Activated T-helper 9 cell treated with anti-CD3 and anti-CD28 coated beads, Interleukin-2, amount 50 U/mL, for 16 hours (primary cell): Measurements from ENCODE around the gene CDK2.
"Not testable (repeated sequence)": the region's sequence is repeated elsewhere in the genome, so short reads cannot be mapped to it uniquely, and the experiment has no call there.

Experiments
- DNase-seq: peaks from one replicate; pipeline ENCODE4 v3.0.0-alpha.2; 2020; ENCODE audit warnings: low read depth

CDK2 gene

DNA sequence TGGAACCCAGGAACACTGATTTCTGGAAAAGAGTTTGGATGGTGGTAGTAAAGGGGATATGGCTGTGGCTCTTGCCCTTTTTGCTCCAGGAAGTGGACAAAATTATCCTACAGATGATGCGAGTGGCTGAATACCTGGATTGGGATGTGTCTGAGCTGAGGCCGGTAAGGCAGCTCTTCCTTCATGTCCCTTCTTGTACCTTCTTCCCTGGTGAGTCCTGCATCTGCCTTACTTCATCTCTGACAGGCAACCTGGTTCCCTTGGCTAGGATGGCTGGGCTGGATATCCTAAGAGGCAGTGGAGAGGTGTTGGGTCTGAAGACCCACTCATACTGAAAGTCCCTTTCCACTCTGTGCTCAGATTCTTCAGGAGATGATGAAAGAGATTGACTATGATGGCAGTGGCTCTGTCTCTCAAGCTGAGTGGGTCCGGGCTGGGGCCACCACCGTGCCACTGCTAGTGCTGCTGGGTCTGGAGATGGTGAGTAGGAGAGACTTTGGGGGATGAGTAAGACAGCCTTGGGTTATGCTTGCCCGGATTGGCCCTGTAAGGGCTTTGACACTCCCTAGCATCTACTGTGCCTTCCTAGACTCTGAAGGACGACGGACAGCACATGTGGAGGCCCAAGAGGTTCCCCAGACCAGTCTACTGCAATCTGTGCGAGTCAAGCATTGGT lies 27.7 kb upstream of the CDK2 start:
- no peak for DNase-seq

DNA sequence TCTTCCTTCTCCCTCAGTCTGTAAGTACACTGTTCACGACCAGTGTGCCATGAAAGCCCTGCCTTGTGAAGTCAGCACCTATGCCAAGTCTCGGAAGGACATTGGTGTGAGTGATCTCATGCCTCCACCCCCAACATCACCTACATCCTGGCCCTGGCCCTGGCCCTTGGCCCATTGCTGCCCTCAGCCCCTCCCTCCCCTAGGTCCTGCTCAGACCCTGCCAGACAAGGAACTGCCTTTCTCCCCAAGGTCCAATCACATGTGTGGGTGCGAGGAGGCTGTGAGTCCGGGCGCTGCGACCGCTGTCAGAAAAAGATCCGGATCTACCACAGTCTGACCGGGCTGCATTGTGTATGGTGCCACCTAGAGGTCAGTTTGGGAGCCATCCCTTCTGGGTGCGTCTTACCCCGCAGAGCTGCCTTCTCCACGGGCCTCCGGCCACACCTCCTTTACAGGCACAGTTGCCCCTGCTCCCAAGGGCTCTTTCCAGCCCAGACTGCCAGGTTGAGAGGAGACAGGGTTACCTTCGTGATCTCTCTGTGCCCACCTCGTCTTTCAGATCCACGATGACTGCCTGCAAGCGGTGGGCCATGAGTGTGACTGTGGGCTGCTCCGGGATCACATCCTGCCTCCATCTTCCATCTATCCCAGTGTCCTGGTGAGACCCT lies 26.4 kb upstream of the CDK2 start:
- DNase-seq, result peak; percentile 72

DNA sequence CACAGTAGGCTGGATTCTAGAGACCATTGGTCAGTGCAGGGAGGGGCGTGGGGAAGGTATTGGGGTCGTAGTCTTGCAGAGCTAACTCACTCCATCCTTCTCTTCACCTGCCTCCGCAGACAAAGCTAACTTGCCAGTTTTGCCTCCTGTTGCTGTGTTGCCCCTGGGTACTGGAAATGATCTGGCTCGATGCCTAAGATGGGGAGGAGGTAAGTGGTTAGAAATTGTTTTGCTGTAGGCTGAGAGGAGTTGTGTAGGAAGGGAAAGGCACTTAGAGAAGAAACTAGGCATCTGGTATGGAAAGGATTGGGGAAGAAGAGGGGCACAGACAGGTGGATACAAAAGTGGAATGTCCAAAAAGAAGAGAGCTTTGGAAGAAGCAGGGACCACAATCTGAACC lies 24.6 kb upstream of the CDK2 start:
- DNase-seq, result no peak

DNA sequence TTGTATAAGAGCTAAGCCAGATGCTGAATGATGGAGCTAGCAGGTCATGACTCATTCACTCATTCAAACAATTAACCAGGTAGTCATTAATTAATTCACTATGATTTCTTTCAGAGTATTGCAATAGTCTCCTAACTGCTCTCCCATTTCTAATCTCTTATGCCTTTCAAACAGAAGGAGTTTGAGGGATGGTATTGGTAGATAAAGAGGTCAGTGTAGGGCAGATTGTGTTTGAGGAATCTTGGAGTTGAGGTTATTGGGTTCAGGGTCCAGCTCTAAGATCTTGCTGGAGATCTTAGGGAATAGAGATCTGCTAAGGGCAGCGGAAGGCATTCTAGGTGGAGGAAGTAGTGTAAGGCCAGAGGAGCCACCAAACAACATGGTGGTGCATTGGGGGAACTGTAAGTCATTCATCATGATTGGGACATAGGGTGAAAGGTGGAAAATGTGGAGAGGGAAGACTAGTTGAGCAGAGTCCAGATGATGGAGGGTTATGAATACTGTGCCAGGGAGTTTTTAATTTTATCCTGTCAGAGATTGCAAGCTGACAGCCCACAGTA lies 24.0 kb upstream of the CDK2 start:
- no peak for DNase-seq

DNA sequence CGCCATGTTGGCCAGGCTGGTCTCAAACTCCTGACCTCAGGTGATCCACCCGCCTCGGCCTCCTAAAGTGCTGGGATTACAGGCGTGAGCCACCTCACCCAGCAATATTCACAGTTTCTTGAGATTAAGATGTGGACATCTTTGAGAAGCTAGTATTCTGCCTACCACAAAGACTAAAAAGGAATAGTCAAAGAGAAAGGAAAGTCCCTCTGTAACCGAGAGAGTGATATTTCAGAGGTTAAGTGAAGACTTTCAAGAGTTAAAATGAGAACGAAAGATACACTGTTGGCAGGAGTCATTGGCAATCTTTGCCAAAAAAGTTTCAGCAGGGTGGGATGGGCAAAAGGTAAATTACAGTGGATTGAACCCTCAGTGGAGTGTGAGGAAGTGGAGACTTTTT lies 20.1 kb upstream of the CDK2 start:
- no peak for DNase-seq

DNA sequence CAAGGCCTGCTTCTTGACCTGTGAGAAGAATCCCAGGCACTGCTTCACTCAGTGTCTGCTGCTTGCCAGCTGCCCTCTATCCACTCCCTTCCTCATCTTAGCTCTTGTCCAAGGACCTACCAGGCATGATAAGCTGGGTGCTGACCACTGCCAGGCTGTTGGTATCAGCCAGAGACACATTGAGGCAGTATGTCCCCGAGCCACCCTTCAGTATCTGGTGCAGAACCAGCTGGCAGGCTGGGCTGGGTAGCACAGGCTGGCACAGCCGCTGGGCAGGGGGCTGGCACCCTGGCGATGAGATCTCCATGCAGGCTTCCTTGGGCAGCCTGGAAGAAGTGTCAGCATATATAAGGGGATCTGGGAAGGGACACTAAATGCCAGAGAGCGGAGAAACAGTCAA lies 11.3 kb upstream of the CDK2 start:
- DNase-seq, result no peak

DNA sequence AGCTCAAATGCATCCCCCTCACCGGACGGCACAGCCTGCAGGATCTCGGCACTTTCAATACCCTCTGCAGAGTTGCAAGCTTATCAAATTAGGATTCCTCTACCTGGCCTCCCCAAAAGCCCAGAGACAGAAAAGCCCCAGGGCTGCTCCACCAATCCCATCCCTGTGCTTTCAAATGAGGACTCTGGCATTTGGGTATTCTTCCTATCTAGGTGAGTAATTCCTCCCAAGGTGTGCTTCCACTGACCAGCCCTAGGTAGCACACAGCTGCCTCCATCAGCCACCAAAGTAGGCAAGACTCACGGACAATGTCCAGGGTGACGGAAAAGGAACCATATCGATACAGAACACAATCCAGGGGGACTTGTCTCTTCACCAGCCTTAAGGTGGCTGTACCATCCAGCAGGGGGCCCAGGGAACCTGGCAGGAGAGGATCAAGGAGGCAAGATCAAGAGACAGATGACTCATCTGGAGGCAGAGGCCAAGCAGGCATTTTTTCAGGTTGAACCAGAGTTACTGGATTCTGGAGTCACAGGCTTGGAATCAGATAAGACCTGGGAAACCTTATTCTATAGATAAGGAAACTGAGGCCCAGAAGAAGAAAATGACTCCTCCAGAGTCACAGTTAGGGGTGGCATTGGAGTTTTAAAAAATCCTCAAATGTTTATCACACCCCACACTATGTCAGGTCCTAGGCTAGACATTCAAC lies 10.7 kb upstream of the CDK2 start:
- no peak for DNase-seq

DNA sequence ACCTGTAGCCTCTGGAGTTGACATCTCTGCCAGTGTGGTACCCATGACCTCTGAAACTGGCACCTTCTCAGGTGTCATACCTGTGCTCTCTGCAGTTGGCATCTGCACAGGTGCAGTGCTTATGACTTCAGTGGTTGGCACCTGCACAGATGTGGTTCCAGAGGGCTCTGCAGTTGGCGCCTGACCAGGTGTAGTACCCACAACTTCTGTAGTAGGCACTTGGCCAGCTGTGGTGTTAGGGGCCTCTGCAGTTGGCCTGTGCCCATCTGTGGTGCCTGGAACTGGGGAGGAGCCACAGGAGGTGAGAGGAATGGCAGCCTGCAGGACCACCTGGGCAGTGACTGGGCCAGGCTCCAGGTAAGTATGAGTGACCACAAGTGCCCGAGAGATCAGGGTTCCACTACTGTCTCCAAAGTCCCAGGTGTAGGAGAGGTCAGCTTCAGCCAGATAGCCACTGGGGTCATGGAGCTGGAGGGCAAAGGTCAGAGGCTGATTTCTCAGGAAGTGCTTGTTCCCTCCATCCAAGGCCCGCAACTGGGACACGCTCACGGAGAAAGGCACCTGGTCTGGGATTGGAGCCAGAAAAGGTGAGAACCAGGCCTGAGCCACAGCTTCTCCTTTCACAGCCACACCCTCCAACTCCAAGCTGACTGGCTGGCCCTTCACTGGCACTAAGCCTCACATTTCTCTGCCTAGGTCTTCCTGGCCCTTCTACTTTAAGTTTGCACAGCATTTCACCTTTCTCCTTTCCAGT lies 9.3 kb upstream of the CDK2 start:
- DNase-seq, result no peak

DNA sequence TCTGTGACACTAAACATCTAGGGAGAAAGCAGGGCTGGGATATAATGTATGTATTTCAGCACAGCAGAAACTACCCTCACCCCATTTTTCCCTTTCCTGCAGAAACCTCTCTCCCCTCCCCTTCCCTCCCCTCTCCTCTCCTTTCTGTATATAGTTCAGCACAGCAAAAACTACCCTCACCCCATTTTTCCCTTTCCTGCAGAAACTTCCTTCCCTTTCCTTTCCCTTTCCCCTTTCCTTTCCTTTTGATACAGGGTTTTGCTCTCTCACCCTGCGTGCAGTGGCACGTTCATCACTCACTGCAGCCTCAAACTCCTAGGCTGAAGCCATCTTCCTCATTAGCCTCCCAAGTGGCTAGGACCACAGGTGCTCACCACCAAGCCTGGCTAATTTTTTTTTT lies 2.9 kb upstream of the CDK2 start:
- DNase-seq, result no peak

DNA sequence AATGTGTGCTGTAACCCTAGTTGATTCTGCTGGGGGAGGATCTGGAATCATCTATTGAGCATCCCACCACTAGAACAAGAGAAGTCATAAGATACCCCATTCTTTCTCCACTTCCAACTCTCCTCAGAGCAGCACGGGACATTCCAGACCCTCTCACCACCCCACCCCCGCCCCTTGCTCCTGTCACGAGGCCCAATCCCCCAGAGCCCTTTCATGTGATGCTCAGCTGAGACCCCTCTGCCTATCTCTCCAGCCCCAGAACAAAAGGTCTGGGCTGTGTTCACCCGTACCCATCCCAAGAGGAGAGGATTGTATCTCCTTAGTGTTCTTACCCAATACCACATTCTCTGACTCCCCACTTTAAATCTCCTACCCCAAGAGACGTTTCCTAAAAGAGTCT lies 1.4 kb upstream of the CDK2 start:
- no peak for DNase-seq

DNA sequence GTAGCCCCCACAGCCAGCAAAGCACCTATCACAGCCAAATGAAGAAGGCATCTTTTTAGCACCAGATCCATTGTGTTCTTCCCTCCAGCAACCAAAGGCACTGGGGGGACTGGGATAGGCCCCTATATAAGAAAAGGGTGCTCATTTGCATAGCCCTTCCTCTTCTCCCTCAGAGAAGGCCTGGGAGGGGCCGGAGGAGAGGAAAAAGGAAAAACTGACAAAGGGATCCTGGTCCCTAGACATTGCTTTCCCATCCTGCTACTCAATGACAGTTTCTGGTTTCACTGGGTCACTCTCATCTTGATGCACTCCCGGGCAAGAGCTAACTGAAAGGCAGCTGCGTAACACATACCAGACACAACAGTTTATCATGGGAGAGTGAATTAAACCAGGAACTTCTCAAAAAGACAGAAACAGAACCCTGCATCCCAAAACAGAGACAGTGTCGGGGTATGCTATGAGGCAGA lies 656 bp upstream of the CDK2 start, which contains the start of gene PMEL:
Gene PMEL, minus strand, starts transcription at position 102 of the 467 bp plus-strand sequence. Its CDS starts 31 bp downstream, at position 71.
- no peak for DNase-seq

DNA sequence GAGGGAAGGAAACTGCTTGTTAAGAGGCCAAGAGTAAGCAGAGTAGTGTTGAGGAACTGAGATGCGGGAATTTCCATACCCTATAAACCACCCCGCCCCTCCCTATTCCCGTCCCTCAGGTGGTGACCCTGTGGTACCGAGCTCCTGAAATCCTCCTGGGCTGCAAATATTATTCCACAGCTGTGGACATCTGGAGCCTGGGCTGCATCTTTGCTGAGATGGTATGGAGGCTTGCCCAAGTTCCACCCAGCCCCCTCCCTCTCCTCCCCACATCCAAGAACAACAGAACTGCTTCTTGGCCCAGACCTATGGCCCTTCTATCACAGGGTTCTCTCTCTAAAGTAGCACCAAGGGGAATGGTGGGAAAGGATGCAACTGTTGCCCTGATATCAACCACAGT lies 2.7 kb downstream of the CDK2 start:
- DNase-seq, result no peak

DNA sequence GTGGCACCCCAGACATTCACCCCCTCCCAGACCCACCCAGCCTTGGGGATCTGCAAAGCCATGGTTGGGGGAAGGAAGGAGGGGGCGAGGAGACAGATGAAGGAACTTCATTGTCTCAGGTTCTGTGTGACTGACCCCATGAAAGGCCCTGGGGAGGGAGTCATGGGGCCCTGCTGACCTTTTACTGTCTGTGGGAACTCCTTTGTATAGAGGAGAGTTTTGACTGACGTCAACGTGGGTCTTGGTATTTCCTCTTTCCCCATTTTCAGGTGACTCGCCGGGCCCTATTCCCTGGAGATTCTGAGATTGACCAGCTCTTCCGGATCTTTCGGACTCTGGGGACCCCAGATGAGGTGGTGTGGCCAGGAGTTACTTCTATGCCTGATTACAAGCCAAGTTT lies 4.1 kb downstream of the CDK2 start:
- DNase-seq, result no peak

DNA sequence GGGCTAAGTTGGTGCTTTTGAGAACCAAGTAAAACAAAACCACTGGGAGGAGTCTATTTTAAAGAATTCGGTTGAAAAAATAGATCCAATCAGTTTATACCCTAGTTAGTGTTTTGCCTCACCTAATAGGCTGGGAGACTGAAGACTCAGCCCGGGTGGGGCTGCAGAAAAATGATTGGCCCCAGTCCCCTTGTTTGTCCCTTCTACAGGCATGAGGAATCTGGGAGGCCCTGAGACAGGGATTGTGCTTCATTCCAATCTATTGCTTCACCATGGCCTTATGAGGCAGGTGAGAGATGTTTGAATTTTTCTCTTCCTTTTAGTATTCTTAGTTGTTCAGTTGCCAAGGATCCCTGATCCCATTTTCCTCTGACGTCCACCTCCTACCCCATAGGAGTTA lies 5.4 kb downstream of the CDK2 start:
- no peak for DNase-seq

DNA sequence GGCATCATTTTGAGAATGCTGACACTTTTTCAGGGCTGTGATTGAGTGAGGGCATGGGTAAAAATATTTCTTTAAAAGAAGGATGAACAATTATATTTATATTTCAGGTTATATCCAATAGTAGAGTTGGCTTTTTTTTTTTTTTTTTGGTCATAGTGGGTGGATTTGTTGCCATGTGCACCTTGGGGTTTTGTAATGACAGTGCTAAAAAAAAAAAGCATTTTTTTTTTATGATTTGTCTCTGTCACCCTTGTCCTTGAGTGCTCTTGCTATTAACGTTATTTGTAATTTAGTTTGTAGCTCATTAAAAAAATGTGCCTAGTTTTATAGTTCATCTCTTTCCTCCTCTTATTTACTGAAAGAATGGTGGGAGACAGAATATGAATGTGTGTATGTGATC lies 5.8 kb downstream of the CDK2 start:
- DNase-seq, result no peak

DNA sequence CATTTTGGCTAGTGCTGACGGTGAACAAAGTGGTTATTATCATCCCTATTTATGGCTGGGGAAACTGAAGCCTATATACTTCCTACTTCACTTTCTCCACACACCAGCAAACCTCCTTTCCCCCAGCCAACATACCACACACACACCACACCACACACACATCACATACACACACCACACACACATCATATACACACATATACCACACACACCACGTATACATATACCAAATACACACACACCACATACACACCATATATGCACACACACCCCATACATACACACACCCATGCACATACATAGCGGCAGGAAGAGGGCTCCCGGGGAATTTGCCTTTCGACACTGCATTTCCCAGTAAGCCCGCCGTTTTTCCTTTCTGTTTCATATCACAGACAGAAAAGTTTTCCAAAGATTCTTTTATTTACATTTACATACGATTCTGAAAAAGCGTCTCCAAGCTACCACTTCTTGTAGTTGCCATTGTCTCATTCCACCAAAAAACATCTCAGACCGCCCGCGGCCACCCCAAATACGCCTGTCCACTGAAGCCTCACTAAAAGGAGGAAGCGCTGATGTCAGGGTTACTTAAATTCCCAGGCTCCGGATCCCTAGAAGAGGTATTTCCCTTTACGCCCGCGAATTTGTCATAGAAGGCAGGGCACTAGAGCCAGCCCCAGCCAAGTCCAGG lies 6.4 kb downstream of the CDK2 start:
- no peak for DNase-seq

DNA sequence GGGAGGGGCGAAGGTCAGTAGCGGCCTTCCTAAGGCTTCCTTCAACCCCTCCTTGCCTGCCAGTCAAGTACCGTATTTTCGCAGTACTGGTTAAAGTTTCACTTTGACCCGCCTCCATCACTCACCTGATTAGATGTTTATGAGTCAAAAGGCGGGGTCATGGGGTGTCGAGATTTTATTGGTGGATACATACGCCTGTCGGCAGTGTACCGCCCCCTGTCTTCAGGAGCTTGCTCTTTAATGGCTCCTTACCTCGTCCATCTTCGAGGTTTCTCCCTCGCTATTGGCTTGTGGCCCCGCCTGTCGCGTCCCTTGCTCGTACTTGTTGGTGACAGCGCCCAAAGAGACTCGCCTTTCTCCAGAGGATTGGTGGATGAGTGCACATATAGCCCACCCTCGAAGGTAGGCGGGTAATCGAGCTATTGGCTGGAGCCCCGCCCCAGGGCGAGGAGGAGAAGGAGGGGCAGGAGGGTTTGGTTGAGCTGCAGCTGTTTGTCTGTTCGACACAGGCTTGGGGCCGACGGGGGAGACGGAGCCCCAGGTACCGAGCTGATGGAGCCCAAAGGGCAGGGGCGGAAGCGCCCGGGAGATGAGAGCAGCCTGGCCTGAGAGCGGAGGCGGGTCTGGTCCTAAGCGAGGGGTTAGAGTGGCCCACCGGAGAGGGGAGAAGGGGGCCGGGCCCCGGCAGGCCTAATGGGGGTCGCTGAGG lies 7.1 kb downstream of the CDK2 start, which contains the start of gene RAB5B:
Gene RAB5B, plus strand, starts transcription at position 480 of the 709 bp plus-strand sequence. CDS start 12,883 bp downstream, outside the sequence.
- DNase-seq, result peak; percentile 95

DNA sequence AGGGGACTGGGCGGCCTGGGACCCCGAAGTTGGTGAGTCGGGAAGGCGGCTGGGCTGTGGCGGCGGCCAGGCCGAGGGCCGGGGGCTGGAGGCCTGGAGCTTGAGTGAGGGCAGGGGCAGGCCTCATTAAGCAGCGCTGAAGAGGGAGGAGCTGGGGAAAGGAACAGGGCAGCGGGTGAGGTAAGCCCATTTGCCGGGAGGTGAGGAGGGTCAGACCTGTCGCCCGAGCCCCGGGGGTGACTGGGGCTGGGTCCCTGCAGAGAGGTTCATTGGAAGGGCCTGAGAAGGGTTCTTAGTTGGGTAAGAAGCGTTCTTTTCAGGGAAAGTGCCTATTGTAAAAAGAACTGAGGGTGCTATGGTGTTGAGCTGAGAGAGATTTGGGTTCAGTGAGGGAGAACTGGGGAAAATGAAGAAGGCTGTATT lies 7.7 kb downstream of the CDK2 start:
- DNase-seq, result peak; percentile 16

DNA sequence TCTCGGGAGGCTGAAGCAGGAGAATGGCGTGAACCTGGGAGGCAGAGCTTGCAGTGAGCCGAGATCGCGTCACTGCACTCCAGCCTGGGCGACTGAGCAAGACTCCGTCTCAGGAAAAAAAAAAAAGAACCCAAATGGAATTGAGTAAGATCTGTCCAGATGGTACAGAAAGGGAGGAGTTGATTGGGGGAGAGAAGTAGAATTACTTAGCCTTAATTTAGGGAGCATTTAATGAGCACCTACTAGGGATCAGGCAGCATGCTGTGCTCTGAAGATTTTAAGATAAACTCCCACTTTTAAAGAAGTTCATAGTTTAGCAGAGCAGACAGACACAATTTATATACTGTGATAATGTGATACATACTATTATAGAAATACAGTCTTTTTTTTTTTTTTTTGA lies 11.8 kb downstream of the CDK2 start:
- no peak for DNase-seq

DNA sequence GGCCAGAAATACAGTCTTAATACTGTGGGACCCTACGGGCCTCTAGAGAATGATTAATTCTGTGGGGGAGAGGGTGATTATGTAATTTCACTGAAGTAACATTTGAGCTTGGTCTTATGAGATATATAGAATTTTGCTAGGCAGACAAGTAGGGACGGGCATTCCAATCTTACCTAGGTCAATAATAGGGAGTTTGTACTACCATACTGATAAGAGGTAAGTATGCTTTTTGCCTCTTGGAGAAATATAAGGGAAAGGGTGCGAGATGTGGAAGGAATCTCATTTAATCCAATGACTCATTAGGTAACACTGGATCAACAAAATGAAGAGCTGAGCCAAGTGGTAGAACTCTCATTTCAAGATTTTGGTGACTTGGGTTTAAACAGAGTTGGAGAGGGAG lies 12.4 kb downstream of the CDK2 start:
- no peak for DNase-seq

DNA sequence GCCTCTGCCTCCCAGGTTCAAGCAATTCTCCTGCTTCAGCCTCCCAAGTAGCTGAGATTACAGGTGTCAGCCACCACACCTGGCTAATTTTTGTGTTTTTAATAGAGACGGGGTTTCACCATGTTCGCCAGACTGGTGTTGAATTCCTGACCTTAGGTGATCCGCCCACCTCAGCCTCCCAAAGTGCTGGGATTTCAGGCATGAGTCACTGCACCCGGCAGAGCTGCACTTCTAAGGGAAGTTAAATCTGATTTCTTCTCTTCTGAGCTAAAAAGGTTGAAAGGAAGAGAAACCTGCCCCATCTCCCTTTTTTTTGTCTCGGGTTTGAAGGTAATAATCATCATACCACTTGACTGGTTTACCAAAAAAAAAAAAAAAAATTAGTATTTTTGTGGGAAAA lies 15.3 kb downstream of the CDK2 start:
- DNase-seq, result not testable (repeated sequence)
